SW 1271 (cell line): ENCODE results near the gene S100A1.
A peak's percentile ranks its signal among the peaks of the same experiment; 100 is the strongest.
"Not testable (repeated sequence)": the region's sequence is repeated elsewhere in the genome, so short reads cannot be mapped to it uniquely, and the experiment has no call there.

ENCODE experiments used
- DNase-seq, 2 experiments: peaks; one replicate each; lab custom pipeline; 2025; lab: John Stamatoyannopoulos, UW

Gene S100A1

DNA sequence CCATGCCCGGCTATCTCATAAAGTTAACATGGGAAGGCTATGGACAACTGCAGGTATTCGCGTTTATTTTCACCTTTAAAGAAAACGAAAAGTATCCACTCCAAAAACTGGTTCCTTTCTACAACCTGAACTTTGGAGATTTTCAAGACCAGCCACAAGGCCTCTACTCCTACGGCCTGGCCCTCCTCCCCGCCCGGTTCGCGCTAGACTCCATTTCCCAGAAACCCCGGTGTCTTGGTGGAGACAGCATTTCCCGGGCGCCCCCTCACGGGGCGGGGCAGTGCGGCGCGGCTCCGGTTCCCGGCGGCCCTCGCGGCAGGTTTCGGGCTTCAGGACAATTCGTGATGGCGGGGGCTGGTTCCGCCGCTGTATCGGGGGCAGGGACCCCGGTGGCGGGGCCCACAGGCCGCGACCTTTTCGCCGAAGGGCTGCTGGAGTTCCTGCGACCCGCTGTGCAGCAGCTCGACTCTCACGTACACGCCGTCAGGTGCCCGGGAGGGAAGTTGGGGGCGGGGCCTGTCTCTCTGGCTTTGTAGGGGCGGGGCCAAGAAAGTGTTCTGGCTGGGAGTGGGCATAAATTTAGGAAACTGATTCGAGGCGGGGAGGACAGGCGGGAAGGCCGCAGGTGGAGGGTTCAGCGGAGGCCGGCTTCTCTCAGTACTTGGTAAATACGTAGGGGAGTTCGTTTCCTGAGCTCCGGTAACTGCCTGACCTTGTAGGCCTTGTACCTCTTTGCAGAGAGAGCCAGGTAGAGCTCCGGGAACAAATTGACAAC lies 30.4 kb downstream of the S100A1 start, which contains the start of gene SNAPIN:
Gene SNAPIN (plus strand): TSS at position 304 of the 775 bp plus-strand sequence. CDS start 41 bp downstream, at position 345.
- DNase-seq: peak; percentile 38 to 75

DNA sequence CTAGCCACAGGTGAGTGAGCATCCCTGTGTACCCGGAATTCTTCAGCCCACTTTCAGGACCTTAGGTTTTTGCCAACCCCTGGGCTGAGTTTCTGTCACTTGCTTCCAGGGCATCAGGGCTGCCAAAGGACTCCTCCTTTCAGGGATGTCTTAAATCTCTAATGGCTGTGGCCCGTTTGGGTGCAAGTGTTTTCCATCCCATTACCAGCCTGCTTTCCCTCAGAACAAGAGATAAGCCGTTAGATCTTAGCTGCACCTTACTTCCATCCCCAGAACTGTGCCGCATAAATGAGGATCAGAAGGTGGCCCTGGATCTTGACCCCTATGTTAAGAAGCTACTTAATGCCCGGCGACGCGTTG lies 30.9 kb downstream of the S100A1 start:
- DNase-seq: no peak

DNA sequence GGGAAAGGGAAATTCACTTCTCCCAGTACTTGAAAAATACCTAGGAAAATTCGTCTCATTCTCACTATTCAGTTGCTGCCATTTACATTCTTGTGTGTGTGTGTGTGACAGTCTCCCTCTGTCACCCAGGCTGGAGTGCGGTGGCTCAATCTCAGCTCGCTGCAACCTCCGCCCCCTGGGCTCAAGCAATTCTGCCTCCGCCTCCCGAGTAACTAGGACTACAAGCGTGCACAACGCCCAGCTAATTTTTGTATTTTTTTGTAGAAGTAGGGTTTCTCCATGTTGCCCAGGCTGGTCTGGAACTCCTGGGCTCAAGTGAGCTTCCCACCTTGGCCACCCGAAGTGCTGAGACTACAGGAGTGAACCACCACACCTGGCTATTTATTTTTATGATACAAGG lies 31.4 kb downstream of the S100A1 start:
- DNase-seq: no peak

DNA sequence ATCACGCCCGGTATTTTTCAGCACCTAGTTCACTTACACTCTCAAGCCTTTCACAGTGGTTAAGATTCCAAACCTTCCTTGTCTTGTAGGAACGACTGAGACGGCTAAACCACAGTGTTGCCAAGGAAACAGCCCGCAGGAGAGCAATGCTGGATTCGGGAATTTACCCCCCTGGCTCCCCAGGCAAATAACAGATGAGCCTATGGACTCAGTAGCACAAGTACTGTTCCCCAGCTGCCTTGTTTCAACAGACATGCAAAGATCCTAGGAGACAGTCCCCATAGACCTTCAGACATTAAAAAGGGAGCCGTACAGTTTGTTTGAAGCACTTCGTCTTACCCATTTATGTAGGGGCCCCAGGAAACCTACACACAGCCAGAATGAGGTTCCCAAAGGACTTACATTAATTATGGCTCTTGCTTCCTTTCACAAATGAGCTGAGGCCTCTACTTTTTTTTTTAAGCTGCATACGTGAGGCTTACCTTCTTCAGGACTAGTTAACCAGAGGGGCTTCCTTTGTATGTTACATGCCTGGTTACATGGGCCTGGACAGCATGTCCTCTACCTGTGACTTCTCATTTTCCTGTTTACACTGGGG lies 33.0 kb downstream of the S100A1 start:
- no peak for DNase-seq

DNA sequence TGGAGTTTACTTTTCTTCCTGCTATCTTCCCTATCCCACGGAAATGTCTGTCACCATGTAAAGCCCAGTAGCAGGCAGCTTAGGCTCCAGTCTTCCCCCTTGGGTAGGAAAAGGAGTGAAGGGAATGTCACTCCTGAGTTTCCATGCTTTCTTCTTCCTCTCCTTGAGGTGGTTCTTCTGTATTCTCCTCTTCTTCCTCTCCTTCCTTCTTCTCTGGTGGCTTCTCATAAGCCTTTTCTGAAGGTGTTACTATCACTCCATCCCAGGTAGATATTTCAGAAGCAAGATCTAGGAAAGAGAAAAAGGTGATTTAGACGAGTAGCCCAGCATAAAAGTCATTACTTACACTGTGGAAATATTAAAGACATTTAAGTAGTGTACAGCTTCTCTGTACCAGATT lies 34.0 kb downstream of the S100A1 start:
- no peak for DNase-seq

DNA sequence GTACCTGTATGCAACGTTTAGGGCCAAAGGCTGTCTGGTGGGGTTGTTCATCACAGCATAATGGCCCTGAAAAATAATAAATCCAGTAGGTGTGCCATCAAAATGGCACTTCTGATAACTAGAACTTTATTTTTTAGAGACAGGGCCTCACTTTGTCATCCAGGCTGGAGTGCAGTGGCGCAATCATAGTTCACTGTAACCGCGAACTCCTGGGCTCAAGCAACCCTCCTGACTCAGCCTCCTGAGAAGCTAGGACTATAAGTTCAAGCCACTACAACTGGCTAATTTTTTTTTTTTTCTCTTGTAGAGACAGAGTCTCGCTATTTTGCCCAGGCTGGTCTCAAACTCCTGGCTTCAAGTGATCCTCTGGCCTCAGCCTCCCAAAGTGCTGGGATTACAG lies 35.0 kb downstream of the S100A1 start:
- no peak for DNase-seq

DNA sequence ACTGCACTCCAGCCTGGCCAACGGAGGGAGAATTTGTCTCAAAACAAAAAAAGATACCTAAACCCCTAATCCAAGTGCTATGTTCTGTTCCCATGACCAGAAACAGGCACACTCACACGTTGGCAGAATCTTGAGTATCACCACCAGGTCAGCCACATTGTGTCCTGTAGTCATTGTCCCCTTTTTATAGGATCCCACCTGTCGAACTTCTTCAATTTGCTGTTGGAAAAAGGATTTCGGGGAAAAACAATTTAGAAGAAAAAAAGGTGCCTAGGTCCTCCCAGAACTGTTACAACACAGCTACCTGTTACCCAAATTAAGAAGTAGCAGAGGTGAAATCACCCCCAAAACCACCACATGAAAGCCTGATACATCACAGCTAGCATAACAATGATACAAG lies 39.2 kb downstream of the S100A1 start:
- DNase-seq: no peak

DNA sequence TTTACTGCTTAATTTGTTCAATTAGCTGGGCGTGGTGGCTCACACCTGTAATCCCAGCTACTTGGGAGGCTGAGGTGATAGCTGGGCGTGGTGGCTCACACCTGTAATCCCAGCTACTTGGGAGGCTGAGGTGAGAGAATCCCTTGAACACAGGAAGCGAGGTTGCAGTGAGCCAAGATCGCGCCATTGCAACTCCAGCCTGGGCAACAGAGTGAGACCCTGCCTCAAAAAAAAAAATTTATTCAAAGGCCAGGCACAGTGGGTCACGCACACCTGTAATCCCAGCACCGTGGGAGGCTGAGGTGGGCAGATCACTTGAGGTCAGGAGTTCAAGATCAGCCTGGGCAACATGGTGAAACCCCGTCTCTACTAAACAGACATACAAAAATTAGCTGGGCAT lies 40.4 kb downstream of the S100A1 start:
- not testable (repeated sequence) for DNase-seq

DNA sequence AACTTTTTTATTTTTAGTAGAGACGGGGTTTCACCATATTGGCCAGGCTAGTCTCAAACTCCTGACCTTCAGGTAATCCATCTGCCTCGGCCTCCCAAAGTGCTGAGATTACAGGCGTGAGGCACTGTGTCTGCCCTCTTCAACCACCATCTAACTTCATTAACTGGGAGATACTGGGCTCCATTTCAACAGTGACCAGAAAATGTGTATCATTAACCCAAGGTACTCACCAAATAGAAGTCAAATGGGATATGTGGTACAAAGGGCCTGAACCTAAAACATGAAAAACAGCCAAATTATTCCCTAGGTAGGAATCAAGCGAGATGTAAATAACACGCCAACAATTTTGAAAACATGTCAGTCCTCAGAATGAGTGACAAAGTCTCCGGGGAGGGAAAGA lies 41.4 kb downstream of the S100A1 start:
- no peak for DNase-seq

DNA sequence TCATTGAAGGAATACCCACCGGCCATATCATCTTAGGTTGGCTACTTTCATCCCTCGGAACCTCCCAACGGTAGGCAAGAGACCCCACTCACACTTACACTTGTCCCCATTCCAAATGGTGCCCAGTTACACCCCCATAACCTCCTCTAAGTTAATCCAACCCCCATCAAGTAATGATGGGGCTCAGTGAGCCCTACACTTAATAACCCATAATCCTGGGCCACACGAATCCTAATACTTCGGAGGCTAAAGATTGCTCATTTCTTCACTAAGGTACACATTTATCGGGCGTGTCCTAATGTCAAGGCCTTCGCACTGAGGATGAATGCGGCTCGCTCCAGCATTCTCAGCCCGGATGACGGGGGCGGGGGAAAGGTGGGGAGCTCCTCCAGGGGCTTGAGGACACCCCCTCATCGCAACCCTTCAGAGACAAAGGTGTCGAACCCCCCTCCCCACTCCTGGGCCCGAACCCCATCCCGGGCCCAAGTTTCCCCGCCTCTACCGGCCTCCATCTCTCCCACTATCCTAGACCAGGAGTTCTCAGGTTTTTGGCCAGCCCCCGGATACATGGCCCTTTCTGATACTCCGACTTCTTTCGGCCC lies 42.1 kb downstream of the S100A1 start:
- no peak for DNase-seq

DNA sequence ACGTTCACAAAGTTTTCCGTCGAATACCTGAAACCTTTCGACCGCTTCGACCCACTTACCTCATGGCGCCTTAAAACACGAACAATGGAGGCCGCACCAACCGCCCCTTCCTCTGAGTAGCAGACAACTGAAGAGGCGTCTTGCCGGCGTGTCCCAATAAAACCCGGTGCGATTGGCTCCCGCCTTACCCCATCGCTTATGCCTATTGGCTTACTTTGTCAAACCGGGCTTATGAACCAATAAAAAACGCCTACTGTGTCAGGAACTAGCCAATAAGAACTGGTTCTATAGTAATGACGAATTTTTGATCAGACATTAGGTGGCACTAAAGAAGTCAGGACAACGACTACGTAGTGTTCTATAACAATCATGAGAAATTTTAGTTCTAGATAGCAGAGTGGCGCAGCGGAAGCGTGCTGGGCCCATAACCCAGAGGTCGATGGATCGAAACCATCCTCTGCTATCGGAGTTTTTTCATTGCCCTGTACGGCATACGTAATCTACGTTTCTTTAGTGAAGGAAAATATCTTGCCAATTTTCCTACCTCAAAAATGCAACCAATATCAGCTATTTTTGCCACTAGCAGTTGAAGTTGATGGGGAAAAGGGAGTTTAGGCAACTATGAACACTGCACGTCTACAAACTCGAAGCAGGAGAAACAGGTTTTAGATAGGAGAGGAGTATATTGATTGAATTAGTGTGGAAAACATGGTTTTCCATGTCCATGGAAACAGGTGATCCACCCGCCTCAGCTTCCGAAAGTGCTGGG lies 42.8 kb downstream of the S100A1 start, which contains the start of gene ILF2:
Gene ILF2 (minus strand): TSS at position 135 of the 769 bp plus-strand sequence. CDS start 71 bp downstream, at position 64.
- peak; percentile 94 to 98 for DNase-seq

DNA sequence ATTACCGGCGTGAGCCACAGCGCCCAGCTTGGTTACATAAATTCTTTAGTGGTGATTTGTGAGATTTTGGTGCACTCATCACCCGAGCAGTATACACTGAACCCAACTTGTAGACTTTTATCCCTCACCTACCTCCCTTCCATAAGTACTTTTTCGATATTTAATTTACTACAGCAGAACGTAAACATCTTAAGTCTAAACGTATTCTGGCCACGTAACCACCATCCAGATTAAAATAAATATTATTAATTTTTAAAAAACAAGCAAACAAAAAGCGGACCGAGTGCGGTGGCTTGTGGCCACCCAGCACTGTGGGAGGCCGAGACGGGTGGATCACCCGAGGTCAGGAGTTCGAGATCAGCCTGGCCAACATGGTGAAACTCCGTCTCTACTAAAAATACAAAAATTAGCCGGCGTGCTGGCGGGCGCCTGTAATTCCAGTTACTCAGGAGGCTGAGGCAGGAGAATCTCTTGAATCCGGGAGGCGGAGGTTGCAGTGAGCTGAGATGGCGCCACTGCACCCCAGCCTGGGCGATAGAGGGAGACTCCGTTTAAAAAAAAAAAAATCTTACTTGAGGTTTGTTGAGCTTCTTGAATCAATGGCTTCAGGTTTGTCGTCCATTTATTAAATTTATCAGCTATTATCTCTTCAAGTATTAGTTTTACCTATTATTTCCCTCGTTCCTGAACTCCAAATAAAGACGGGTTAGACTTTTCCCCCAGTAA lies 43.6 kb downstream of the S100A1 start:
- peak; percentile 55 to 83 for DNase-seq

DNA sequence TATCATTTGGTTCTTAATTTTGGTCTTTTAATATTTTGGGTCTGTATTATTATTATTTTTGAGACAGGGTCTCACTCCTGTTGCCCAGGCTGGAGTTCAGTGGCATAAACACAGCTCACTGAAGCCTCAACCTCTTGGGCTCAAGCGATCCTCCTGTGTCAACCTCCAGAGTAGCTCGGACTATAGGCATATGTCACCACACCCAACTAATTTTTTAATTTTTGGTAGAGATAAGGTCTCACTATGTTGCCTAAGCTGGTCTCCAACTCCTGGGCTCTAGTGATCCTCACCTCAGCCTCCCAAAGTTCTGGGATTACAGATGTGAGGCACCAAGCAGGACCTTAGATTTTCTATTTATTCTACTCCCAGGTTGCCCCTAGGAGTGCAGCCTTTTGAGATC lies 45.3 kb downstream of the S100A1 start:
- no peak for DNase-seq

DNA sequence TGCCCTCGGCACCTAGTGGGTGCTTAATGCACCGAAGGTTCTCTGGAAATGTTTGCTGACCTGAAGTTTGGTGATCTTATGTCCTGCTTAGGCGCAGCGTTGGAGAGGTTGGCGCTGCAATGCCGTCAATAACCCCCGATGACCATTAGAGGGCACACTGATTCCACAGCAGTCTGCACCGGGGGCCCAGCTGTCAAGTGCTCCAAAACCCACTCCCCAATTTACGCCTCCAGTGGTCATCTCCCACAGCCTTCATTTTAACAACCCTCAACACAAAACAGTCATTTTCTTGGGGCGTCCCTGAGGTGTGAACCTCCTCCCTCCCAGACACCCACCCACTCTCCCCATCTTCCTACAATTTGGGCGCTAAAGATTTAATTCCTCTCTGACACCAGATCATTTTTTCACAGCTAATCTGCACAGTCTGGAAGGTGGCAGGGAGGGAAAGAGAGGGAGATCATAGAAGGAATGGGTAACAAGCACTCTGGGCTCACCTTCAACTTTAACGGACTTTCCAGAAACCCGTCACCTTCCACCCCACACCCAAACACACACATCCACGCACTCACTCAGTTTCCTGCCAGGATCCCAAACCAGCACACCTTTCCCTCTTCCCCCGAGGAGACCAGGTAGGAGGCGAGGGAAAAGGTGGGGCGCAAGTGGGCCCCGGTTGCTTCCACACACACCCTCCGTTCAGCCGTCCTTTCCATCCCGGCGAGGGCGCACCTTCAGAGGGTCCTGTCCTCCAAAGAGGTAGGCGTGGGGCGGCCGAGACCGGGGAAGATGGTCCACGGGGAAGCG lies 49.7 kb downstream of the S100A1 start:
- DNase-seq: peak in 1 of 2 experiments; percentile 28

DNA sequence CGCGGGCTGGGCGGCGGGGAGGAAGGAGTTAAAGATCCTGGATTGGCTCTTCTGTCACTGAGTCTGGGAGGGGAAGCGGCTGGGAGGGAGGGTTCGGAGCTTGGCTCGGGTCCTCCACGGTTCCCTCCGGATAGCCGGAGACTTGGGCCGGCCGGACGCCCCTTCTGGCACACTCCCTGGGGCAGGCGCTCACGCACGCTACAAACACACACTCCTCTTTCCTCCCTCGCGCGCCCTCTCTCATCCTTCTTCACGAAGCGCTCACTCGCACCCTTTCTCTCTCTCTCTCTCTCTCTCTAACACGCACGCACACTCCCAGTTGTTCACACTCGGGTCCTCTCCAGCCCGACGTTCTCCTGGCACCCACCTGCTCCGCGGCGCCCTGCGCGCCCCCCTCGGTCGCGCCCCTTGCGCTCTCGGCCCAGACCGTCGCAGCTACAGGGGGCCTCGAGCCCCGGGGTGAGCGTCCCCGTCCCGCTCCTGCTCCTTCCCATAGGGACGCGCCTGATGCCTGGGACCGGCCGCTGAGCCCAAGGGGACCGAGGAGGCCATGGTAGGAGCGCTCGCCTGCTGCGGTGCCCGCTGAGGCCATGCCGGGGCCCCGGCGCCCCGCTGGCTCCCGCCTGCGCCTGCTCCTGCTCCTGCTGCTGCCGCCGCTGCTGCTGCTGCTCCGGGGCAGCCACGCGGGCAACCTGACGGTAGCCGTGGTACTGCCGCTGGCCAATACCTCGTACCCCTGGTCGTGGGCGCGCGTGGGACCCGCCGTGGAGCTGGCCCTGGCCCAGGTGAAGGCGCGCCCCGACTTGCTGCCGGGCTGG lies 50.5 kb downstream of the S100A1 start, which contains the start of gene NPR1:
Gene NPR1 (plus strand): TSS at position 170 of the 818 bp plus-strand sequence. CDS start 421 bp downstream, at position 591.
- DNase-seq: no peak

DNA sequence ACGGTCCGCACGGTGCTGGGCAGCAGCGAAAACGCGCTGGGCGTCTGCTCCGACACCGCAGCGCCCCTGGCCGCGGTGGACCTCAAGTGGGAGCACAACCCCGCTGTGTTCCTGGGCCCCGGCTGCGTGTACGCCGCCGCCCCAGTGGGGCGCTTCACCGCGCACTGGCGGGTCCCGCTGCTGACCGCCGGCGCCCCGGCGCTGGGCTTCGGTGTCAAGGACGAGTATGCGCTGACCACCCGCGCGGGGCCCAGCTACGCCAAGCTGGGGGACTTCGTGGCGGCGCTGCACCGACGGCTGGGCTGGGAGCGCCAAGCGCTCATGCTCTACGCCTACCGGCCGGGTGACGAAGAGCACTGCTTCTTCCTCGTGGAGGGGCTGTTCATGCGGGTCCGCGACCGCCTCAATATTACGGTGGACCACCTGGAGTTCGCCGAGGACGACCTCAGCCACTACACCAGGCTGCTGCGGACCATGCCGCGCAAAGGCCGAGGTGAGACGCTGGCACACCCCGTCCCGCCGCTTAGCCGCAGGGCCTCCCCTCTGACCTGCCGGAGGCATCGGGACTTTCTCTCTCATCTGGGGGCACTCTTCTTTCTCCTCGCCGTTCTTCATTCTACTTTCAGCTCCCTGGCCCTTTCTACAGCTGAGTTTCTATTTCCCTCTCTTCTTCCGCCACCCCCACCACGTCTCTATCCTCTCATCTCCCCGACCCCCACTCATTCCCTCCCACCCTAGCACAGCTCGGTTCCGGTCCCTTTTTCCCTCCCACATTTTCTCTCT lies 51.3 kb downstream of the S100A1 start:
- DNase-seq: no peak

DNA sequence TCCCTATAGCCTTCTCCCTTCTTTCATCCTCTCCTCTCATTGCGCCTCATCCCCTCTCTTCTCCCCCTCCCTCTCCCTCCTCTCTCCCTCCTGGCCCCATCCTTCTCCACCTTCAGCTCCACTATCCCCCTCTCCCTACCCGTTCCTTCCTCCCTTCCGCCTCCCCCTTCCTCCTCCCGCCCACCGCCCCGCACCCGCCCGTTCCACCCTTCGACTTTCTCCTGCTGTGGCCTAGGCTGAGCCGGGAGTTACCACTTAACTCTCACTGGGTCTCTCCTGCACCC lies 51.8 kb downstream of the S100A1 start:
- no peak for DNase-seq
